SK-N-SH treated with all-trans-retinoic acid at 6 μM for 48 hours (cell line): ENCODE data around the gene ZMYM2.

Experiments used
- ATAC-seq: fragments of 200-7000 bp; cut with Tn5 transposase; 3 replicates; pipeline ENCODE4 v1.9.1; 2020; ENCODE audit warnings: mild to moderate bottlenecking, moderate library complexity
- BACH2 ChIP-seq: fragments of 250-450 bp; sonication (Bioruptor Pico); IDR thresholded peaks from 2 replicates; pipeline ENCODE4 v1.9.0; 2021; ENCODE audit warnings: mild to moderate bottlenecking, borderline replicate concordance
- CREB5 ChIP-seq: fragments of 250-450 bp; sonication (Bioruptor Pico); IDR thresholded peaks from 2 replicates; pipeline ENCODE4 v1.5.1; 2020; ENCODE audit warnings: low read depth, mild to moderate bottlenecking, moderate library complexity
- CSDC2 ChIP-seq: fragments of 250-450 bp; sonication (Bioruptor Pico); IDR thresholded peaks from 2 replicates; pipeline ENCODE4 v1.5.0; 2020; ENCODE audit warnings: mild to moderate bottlenecking, moderate library complexity
- GLIS3 ChIP-seq: fragments of 250-450 bp; sonication (Bioruptor Pico); IDR thresholded peaks from 2 replicates; pipeline ENCODE4 v1.5.0; 2020; ENCODE audit warnings: mild to moderate bottlenecking, moderate library complexity
- ISL1 ChIP-seq: fragments of 250-450 bp; sonication (Bioruptor Pico); IDR thresholded peaks from 2 replicates; pipeline ENCODE4 v2.1.2; 2022; ENCODE audit warnings: mild to moderate bottlenecking, moderate library complexity
- PATZ1 ChIP-seq: fragments of 250-450 bp; sonication (Bioruptor Pico); IDR thresholded peaks from 2 replicates; pipeline ENCODE4 v1.8.0; 2020; ENCODE audit warnings: mild to moderate bottlenecking, moderate library complexity, borderline replicate concordance
- POU6F1 ChIP-seq: fragments of 250-450 bp; sonication (Bioruptor Pico); IDR thresholded peaks from 2 replicates; pipeline ENCODE4 v1.8.0; 2021; ENCODE audit warnings: low read depth, mild to moderate bottlenecking, moderate library complexity, borderline replicate concordance
- PPARA ChIP-seq: fragments of 250-450 bp; sonication (Bioruptor Pico); IDR thresholded peaks from 2 replicates; pipeline ENCODE4 v1.5.0; 2020; ENCODE audit warnings: mild to moderate bottlenecking, borderline replicate concordance
- RARB ChIP-seq: fragments of 250-450 bp; sonication (Bioruptor Pico); IDR thresholded peaks from 2 replicates; pipeline ENCODE4 v1.8.0; 2021; ENCODE audit warnings: mild to moderate bottlenecking, moderate library complexity
- TOX ChIP-seq: fragments of 250-450 bp; sonication (Bioruptor Pico); IDR thresholded peaks from 2 replicates; pipeline ENCODE4 v1.8.0; 2021; ENCODE audit warnings: mild to moderate bottlenecking, moderate library complexity, borderline replicate concordance
- TSHZ2 ChIP-seq: fragments of 250-450 bp; sonication (Bioruptor Pico); IDR thresholded peaks from 2 replicates; pipeline ENCODE4 v1.5.0; 2020; ENCODE audit warnings: mild to moderate bottlenecking, moderate library complexity
- ZC3H10 ChIP-seq: fragments of 250-450 bp; sonication (Bioruptor Pico); IDR thresholded peaks from 2 replicates; pipeline ENCODE4 v1.5.1; 2021; ENCODE audit warnings: mild to moderate bottlenecking, moderate library complexity
- ZFP3 ChIP-seq: fragments of 250-450 bp; sonication (Bioruptor Pico); IDR thresholded peaks from 2 replicates; pipeline ENCODE4 v1.5.0; 2020; ENCODE audit warnings: mild to moderate bottlenecking, moderate library complexity
- ZNF565 ChIP-seq: fragments of 450-650 bp; formaldehyde crosslinking; conservative IDR thresholded peaks from 2 replicates; pipeline ENCODE4 v1.5.0; 2020; ENCODE audit warnings: low read depth, mild to moderate bottlenecking, moderate library complexity
- ZNF70 ChIP-seq: fragments of 450-650 bp; formaldehyde crosslinking; IDR thresholded peaks from 2 replicates; pipeline ENCODE4 v1.5.0; 2020; ENCODE audit warnings: mild to moderate bottlenecking, moderate library complexity
- ZNF8 ChIP-seq: fragments of 450-650 bp; formaldehyde crosslinking; IDR thresholded peaks from 2 replicates; pipeline ENCODE4 v1.5.0; 2020; ENCODE audit warnings: mild to moderate bottlenecking, moderate library complexity

The ZMYM2 gene

GRCh38 chr13:20065516-20065915 lies 107.0 kb downstream of the ZMYM2 start:
- ATAC-seq, result no peak

GRCh38 chr13:20069956-20070355 lies 111.4 kb downstream of the ZMYM2 start:
- TF ChIP-seq ISL1 (CRISPR knock-in tag), result no peak
- no peak for TF ChIP-seq BACH2 (CRISPR knock-in tag)
- TF ChIP-seq PPARA (CRISPR knock-in tag), result no peak
- TF ChIP-seq CSDC2 (CRISPR knock-in tag), result no peak
- TF ChIP-seq CREB5 (CRISPR knock-in tag), result no peak
- TF ChIP-seq TOX (CRISPR knock-in tag), result no peak
- no peak for TF ChIP-seq ZNF8
- TF ChIP-seq ZNF70 (CRISPR knock-in tag), result no peak
- no peak for TF ChIP-seq ZFP3
- no peak for TF ChIP-seq GLIS3 (CRISPR knock-in tag)
- no peak for TF ChIP-seq TSHZ2 (CRISPR knock-in tag)
- ATAC-seq, result no peak

More at GRCh38 chr13:20065516-20065915, 107.0 kb downstream of the ZMYM2 start:
- TF ChIP-seq PPARA (CRISPR knock-in tag) (no peak), RARB (no peak), TSHZ2 (CRISPR knock-in tag) (no peak), PATZ1 (CRISPR knock-in tag) (no peak), ZNF565 (CRISPR knock-in tag) (no peak), TOX (CRISPR knock-in tag) (no peak), ZFP3 (no peak)

- TF ChIP-seq TSHZ2 (CRISPR knock-in tag) (no peak), ZC3H10 (CRISPR knock-in tag) (no peak), ZNF565 (CRISPR knock-in tag) (no peak), POU6F1 (CRISPR knock-in tag) (no peak), RARB (no peak), PATZ1 (CRISPR knock-in tag) (no peak), ZNF8 (no peak), PPARA (CRISPR knock-in tag) (no peak), ISL1 (CRISPR knock-in tag) (no peak)
- TF ChIP-seq, all 23 proteins: peak for 0
- ATAC-seq, result no peak
Measured at GRCh38 chr13:20073775-20074174, 115.2 kb downstream of the ZMYM2 start.
